Endothelial cell of umbilical vein (primary cell): Measurements from ENCODE around the gene ALOX5. TPM values are rescaled to one million over a fixed set of nuclear protein-coding genes. Genes with fewer than 3 reads are reported as not detected.

Experiments used
- BruUV-seq: library from RNA; stranded (reverse); fragments of 400-500 nt; replicated peaks from 2 replicates; lab custom pipeline; 2021; lab: Mats Ljungman, UMichigan
- CTCF ChIA-PET: fragments of 300-600, 350-600 bp; sonication (Branson Sonifier 250); formaldehyde crosslinking; loops from one replicate; lab custom pipeline; 2021; ENCODE audit warnings: antibody characterized with exemption, inconsistent platforms; lab: Charles Lee
- POLR2A ChIA-PET: fragments of 300-600, 350-600 bp; sonication (Branson Sonifier 250); formaldehyde crosslinking; loops from one replicate; lab custom pipeline; 2021; ENCODE audit warnings: antibody characterized with exemption, inconsistent platforms; lab: Charles Lee
- DNase-seq: peaks from one replicate; pipeline ENCODE4 v3.0.0-alpha.2; 2011; ENCODE audit warnings: low read depth, low spot score
- FAIRE-seq: peaks from 2 replicates; lab custom pipeline; 2011; peaks lifted over from hg19 to GRCh38; lab: Jason Lieb, UNC
- H2AFZ ChIP-seq: 2 replicates; pipeline ENCODE4 v1.6.0; 2012; ENCODE audit warnings: low read depth, low read length, control low read depth, inconsistent platforms
- H3K27ac ChIP-seq: 2 replicates; pipeline ENCODE4 v1.5.1; 2011; ENCODE audit warnings: low read depth, mild to moderate bottlenecking, control low read depth, low read length, moderate library complexity; ENCODE audit not compliant: insufficient read depth
- H3K27me3 ChIP-seq, 2 experiments: 2 replicates each; pipeline versions ENCODE4 v1.6.0 to v1.6.1; 2011; ENCODE audit warnings: low read length in 2 of 2, mixed read lengths in 1 of 2; ENCODE audit not compliant: control insufficient read depth in 2 of 2, insufficient read depth in 2 of 2
- H3K36me3 ChIP-seq, 2 experiments: 2 replicates in 1 of 2; 3 replicates in 1 of 2; pipeline ENCODE4 v1.5.1; 2011; ENCODE audit warnings: low read length in 2 of 2, mild to moderate bottlenecking in 1 of 2, moderate library complexity in 1 of 2; ENCODE audit not compliant: control insufficient read depth in 2 of 2, insufficient read depth in 2 of 2; ENCODE audit errors: extremely low read depth in 1 of 2
- H3K4me1 ChIP-seq: 3 replicates; pipeline ENCODE4 v1.5.1; 2011; ENCODE audit warnings: mild to moderate bottlenecking, low read length; ENCODE audit not compliant: control insufficient read depth, insufficient read depth; ENCODE audit errors: extremely low read depth
- H3K4me2 ChIP-seq: 2 replicates; pipeline ENCODE4 v1.6.1; 2011; ENCODE audit warnings: low read length, control low read depth, mixed read lengths; ENCODE audit not compliant: insufficient read depth
- H3K4me3 ChIP-seq, 3 experiments: fragments of 200-600 bp in 1 of 3; sonication (generic), shearing (Covaris generic) in 1 of 3; replicated peaks in 1 of 3; 2 replicates each; pipeline ENCODE4 v1.5.1; 2011 to 2016; ENCODE audit warnings: control low read depth in 3 of 3, low read length in 3 of 3, mild to moderate bottlenecking in 2 of 3, inconsistent platforms in 1 of 3, low read depth in 1 of 3, moderate library complexity in 1 of 3; ENCODE audit not compliant: insufficient read depth in 1 of 3
- H3K79me2 ChIP-seq: 2 replicates; pipeline ENCODE4 v1.6.0; 2012; ENCODE audit warnings: low read length, inconsistent platforms; ENCODE audit not compliant: control insufficient read depth, insufficient read depth
- H3K9ac ChIP-seq: replicated peaks from 2 replicates; pipeline ENCODE3; 2011; ENCODE audit warnings: low read length, control low read depth; ENCODE audit not compliant: insufficient read depth; ENCODE audit errors: extremely low read depth
- H3K9me1 ChIP-seq: replicated peaks from 3 replicates; pipeline ENCODE4 v1.6.0; 2011; ENCODE audit warnings: mild to moderate bottlenecking, low read length; ENCODE audit not compliant: control insufficient read depth, insufficient read depth; ENCODE audit errors: extremely low read depth
- H3K9me3 ChIP-seq: replicated peaks from 2 replicates; pipeline ENCODE4 v1.5.1; 2012; ENCODE audit warnings: low read length, inconsistent platforms; ENCODE audit not compliant: control insufficient read depth, insufficient read depth
- H4K20me1 ChIP-seq: replicated peaks from 2 replicates; pipeline ENCODE3; 2011; ENCODE audit warnings: mild to moderate bottlenecking, low read length; ENCODE audit not compliant: control insufficient read depth, insufficient read depth; ENCODE audit errors: extremely low read depth
- EZH2 ChIP-seq: IDR thresholded peaks from 2 replicates; pipeline ENCODE4 v1.6.1; 2012; ENCODE audit warnings: borderline replicate concordance, low read depth, mild to moderate bottlenecking, moderate library complexity, low read length, inconsistent platforms; ENCODE audit not compliant: severe bottlenecking
- FOS ChIP-seq: IDR thresholded peaks from 2 replicates; pipeline ENCODE4 v1.6.1; 2011; ENCODE audit warnings: mild to moderate bottlenecking, low read length, moderate library complexity, borderline replicate concordance; ENCODE audit not compliant: insufficient read depth
- GATA2 ChIP-seq: IDR thresholded peaks from 2 replicates; pipeline ENCODE4 v1.7.0; 2011; ENCODE audit warnings: low read depth, mild to moderate bottlenecking, moderate library complexity, mixed read lengths, low read length; ENCODE audit not compliant: insufficient read length, insufficient read depth
- JUN ChIP-seq: IDR thresholded peaks from 2 replicates; pipeline ENCODE4 v1.6.1; 2011; ENCODE audit warnings: borderline replicate concordance, low read depth; ENCODE audit not compliant: insufficient read length, insufficient read depth
- MYC ChIP-seq: IDR thresholded peaks from one replicate; pipeline ENCODE4 v1.6.1; 2011; ENCODE audit warnings: mild to moderate bottlenecking, low read depth, low read length
- POLR2A ChIP-seq: IDR thresholded peaks from 2 replicates; pipeline ENCODE4 v1.6.1; 2012; ENCODE audit warnings: low read depth, mild to moderate bottlenecking, control low read depth, low read length
- POLR2AphosphoS5 ChIP-seq: IDR thresholded peaks from 2 replicates; pipeline ENCODE4 v1.6.1; 2012; ENCODE audit warnings: low read depth, mild to moderate bottlenecking, control low read depth, low read length, moderate library complexity; ENCODE audit not compliant: insufficient read depth
- dilution Hi-C: fragments of 300-500 bp; cut with MboI; formaldehyde crosslinking; loops from one replicate; pipeline ENCODE4 v1.15.0; 2019; ENCODE audit warnings: low sequenced_read_pairs; ENCODE audit not compliant: extremely low pct_ligation_motif_present
- intact Hi-C: fragments of 100-400 bp; cut with micrococcal nuclease; formaldehyde crosslinking; loops from one replicate; pipeline ENCODE4 v1.10.0; 2022
- polyA plus RNA-seq, 4 experiments: library from polyadenylated mRNA; depleted of rRNA in 3 of 4; stranded (reverse) in 3 of 4; unstranded in 1 of 4; fragments of >200 nt; gene quantifications; 2 replicates each; pipeline versions ENCODE4 v1.2.1 to v1.2.3, GENCODE V29; 2011 to 2012; ENCODE audit warnings: missing spikeins in 1 of 4
- total RNA-seq: library from RNA; stranded (reverse); gene quantifications from 2 replicates; pipeline ENCODE4 v1.2.3, GENCODE V29; 2021
- TF ChIP-seq, protein P1 (sequence below): IDR thresholded peaks from 2 replicates; pipeline ENCODE4 v1.6.1; 2011; ENCODE audit not compliant: insufficient read depth, insufficient read length
- TF ChIP-seq, protein P2 (sequence below), 2 donors: IDR thresholded peaks; 1 replicate in 1 of 2; 2 replicates in 1 of 2; pipeline ENCODE4 v1.5.1; 2011; ENCODE audit warnings: low read length in 2 of 2, mild to moderate bottlenecking in 2 of 2, moderate library complexity in 2 of 2, control low read depth in 1 of 2, inconsistent platforms in 1 of 2, low read depth in 1 of 2; ENCODE audit not compliant: insufficient read depth in 1 of 2; ENCODE audit errors: extremely low read depth in 1 of 2

Gene ALOX5
- total and polyA plus RNA-seq, 2 donors (not counting 3 experiments of a cell fraction or from before 2014, with no cell fraction given) = 0.04 TPM; not detected in 1

DNA sequence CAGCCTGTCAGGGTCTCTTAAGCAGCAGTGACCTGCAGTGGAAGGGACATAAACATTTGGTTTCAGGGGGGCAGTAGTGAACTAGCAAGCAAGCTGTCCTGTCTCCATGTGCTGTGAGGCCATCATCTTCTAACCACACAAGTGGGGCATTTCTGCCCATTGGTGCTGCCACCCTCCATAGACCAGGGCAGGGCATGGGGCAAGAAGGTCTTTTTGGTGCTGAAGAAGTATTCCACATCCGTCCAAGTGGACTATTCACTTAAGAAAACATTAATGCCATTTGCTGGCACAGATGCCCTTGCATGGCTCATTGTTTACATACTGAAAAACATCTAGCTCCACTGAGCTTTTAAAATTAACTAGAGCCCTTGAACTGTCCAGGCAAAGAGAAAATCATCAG lies 35.8 kb downstream of the ALOX5 start:
- DNase-seq (no peak), FAIRE-seq (no peak)
- H3K4me3 ChIP-seq = no peak overlapping the region
- H3K4me1 ChIP-seq = no peaks in the 10 kb centered on the region
- H3K9me3 ChIP-seq = no peaks in the 10 kb centered on the region
- no TSS peak for BruUV-seq
- no peaks in the 10 kb centered on the region for H3K79me2 ChIP-seq
- no peaks in the 10 kb centered on the region for H4K20me1 ChIP-seq
- H2AFZ ChIP-seq = no peak overlapping the region
- TF ChIP-seq MYC (no peak), POLR2A (no peak), JUN (no peak), POLR2AphosphoS5 (no peak)
- TF ChIP-seq, protein P1, sequence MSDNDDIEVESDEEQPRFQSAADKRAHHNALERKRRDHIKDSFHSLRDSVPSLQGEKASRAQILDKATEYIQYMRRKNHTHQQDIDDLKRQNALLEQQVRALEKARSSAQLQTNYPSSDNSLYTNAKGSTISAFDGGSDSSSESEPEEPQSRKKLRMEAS = no peak
- TF ChIP-seq, protein P2, sequence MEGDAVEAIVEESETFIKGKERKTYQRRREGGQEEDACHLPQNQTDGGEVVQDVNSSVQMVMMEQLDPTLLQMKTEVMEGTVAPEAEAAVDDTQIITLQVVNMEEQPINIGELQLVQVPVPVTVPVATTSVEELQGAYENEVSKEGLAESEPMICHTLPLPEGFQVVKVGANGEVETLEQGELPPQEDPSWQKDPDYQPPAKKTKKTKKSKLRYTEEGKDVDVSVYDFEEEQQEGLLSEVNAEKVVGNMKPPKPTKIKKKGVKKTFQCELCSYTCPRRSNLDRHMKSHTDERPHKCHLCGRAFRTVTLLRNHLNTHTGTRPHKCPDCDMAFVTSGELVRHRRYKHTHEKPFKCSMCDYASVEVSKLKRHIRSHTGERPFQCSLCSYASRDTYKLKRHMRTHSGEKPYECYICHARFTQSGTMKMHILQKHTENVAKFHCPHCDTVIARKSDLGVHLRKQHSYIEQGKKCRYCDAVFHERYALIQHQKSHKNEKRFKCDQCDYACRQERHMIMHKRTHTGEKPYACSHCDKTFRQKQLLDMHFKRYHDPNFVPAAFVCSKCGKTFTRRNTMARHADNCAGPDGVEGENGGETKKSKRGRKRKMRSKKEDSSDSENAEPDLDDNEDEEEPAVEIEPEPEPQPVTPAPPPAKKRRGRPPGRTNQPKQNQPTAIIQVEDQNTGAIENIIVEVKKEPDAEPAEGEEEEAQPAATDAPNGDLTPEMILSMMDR (IDR thresholded peaks at IDR 0.05; ENCODE audit: extremely low read depth in 1 of 2, insufficient read depth in 1 of 2, low read depth in 1 of 2, low read length in 2 of 2) = no peak
- no peak overlapping the region for H3K9ac ChIP-seq
- no peaks in the 10 kb centered on the region for H3K36me3 ChIP-seq
- ChIA-PET CTCF (no interaction called here), POLR2A (no interaction called here)
- intact Hi-C loops = no loop called here
- no peaks in the 10 kb centered on the region for H3K9me1 ChIP-seq
- H3K4me2 ChIP-seq = no peak overlapping the region
- dilution Hi-C loops = no loop called here
- no peak overlapping the region for H3K27ac ChIP-seq
- H3K27me3 ChIP-seq = peaks cover 0 to 11% of the 10 kb centered on the region in 2 experiments

DNA sequence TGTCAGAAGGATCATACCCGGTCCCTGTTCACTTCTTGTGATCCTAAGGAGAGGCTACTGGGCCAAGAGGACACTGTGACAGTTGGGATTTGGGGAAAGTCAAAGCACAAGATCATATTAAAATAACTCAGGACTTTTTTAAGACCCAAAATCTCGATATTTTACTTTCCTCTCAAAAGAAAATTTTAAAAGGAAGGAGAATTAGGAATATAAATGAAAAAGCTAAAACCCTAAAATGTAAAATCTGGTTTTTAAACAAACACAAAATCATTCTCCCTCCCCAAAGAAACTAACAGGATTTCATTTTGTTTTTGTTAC lies 36.4 kb downstream of the ALOX5 start:
- ChIA-PET CTCF (no interaction called here), POLR2A (no interaction called here)
- intact Hi-C loops = no loop called here
- BruUV-seq = no TSS peak
- FAIRE-seq = no peak
- no peak overlapping the region for H3K9ac ChIP-seq
- no peak overlapping the region for H3K4me2 ChIP-seq
- H3K27ac ChIP-seq = no peak overlapping the region
- H3K36me3 ChIP-seq = no peaks in the 10 kb centered on the region
- TF ChIP-seq POLR2A (no peak), JUN (no peak), EZH2 (no peak), FOS (no peak), MYC (no peak), GATA2 (no peak), POLR2AphosphoS5 (no peak)
- TF ChIP-seq, protein P1 = no peak
- TF ChIP-seq, protein P2 (IDR thresholded peaks at IDR 0.05; ENCODE audit: extremely low read depth in 1 of 2, insufficient read depth in 1 of 2, low read depth in 1 of 2, low read length in 2 of 2) = no peak
- H2AFZ ChIP-seq = no peak overlapping the region
- H4K20me1 ChIP-seq = no peaks in the 10 kb centered on the region
- H3K4me1 ChIP-seq = no peaks in the 10 kb centered on the region
- no peak for DNase-seq
- H3K4me3 ChIP-seq = no peak overlapping the region
- dilution Hi-C loops = no loop called here
- peaks cover 0 to 11% of the 10 kb centered on the region in 2 experiments for H3K27me3 ChIP-seq
- H3K9me3 ChIP-seq = no peaks in the 10 kb centered on the region
- no peaks in the 10 kb centered on the region for H3K9me1 ChIP-seq
- H3K79me2 ChIP-seq = no peaks in the 10 kb centered on the region
